ENCODE results near the gene TRPT1.

DNA sequence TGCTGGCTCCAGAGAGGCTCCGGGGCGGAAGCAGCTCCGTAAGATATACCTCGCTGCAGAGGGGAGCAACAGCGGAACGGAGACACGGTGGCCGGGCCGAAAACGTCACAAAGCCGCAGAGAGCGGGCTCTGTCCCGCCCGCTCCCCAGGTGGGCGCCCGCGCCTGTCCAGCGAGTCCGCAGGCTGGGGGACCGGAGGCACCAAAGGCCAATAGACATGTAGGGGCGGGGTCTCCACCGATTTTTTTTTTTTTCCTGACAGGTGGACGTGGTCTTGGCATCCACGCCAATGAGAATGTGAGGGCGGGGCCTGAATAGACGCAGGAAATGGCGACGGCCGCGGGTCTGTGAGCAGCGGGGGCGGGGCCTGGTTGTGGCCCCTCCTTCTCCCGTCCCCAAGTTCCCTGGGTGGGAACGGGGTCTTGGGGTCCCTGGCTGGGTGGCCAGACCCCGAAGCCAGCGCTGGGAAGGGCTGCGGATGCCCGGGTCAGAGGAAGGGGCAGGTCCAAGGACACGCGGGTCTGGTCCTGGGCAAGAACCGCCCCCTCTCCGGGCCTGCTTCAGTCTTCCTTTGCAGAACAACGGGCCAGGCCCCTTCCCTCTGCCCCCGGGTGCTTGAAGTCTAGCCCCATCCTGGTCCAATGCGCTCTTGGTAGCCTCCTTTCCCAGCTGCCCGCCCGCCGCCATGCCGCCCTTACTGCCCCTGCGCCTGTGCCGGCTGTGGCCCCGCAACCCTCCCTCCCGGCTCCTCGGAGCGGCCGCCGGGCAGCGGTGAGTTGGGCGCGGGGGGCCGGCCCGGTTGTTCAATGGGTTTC lies 4.4 kb upstream of the TRPT1 start, which contains the start of gene DNAJC4:
- TF ChIP-seq, protein P1, sequence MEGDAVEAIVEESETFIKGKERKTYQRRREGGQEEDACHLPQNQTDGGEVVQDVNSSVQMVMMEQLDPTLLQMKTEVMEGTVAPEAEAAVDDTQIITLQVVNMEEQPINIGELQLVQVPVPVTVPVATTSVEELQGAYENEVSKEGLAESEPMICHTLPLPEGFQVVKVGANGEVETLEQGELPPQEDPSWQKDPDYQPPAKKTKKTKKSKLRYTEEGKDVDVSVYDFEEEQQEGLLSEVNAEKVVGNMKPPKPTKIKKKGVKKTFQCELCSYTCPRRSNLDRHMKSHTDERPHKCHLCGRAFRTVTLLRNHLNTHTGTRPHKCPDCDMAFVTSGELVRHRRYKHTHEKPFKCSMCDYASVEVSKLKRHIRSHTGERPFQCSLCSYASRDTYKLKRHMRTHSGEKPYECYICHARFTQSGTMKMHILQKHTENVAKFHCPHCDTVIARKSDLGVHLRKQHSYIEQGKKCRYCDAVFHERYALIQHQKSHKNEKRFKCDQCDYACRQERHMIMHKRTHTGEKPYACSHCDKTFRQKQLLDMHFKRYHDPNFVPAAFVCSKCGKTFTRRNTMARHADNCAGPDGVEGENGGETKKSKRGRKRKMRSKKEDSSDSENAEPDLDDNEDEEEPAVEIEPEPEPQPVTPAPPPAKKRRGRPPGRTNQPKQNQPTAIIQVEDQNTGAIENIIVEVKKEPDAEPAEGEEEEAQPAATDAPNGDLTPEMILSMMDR (IDR thresholded peaks at IDR 0.05 in 4 of 5, conservative IDR thresholded peaks at IDR 0.05 in 1 of 5): no peak
- TF ChIP-seq POLR2A (IDR thresholded peaks at IDR 0.05): peak; percentile 48 to 50

All from gastrocnemius medialis (tissue), 4 donors.